T-helper 2 cell (primary cell): ENCODE data around the gene ALG5.

Source experiments
- DNase-seq, 5 experiments: peaks; one replicate each; pipeline versions ENCODE4 v3.0.0 to v3.0.0-alpha.2; 2012 to 2022

ALG5 gene

DNA sequence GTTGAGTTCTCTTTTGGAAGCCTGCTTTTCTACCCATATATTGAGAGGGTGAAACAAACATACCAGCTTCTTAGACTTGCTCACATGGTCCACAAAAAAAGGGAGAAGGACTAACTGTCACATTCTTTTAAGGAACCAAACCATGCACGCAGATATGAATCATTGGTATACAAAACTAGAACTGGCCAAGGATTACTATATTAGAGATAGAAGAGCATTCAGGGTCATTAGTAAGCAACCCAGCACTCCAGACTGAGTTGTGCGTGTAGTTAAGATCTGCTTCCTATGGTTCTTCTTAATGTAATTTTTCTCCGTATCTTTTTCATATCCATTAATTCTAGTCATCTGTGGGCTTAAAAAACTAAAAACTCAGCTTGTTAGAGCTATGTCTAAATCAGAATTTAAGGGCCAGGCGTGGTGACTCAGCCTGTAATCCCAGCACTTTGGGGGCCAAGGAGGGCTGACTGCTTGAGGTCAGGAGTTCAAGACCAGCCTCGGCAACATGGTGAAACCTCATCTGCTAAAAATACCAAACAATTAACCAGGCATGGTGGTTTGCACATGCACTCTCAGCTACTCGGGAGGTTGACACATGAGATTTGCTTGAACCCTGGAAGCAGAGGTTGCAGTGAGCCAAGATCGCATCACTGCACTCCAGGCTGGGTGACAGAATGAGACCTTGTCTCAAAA, 19.6 kb downstream of the ALG5 start:
- DNase-seq = no peak

DNA sequence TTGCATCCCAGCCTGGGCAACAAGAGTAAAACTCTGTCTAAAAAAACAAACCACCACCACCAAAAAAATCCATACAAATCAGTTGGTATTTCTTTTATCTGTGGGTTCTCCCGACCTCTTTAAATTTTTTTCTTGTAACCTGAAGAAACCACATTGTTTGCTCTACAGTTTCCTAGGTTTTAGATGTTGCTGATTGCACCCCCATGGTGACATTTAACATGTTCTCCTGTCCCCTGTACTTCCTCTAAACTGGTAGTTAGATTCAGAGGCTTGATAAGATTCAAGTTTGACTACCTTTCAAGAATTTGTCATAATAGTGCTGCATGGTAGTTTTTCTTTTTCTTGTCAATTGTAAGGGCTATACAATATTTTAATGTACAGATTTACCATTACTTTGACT, 24.0 kb downstream of the ALG5 start:
- peak in 1 of 5 experiments; percentile 62 for DNase-seq

DNA sequence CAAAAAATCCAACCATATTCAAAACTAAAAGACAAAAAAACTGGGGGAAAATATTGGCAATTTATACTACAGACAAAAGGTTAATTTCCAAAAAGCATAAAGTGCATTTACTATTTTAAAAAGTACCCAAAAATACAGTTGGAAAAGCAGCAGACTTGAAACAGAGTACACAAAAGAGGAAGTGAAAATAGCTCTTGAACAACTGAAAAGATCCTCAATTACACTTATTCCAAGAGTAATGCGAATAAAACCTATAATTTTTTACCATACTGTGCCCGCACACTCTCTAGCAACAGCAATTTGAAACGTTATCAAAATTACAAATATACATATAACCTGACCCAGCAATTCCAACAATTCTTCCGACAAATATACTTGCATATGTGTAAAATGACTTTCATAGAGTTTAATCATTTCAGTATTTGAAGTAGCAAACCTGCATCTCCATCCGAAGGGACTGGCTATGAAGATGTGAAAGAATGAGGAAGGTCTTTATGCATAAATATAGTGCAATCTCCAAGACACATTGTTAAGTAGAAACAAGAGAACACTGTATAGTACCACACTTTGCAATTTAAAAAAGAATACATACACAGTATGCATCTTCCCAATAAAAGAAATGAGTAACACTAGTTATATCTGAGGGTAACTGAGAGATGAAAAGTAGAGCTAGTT, 25.4 kb downstream of the ALG5 start:
- DNase-seq = no peak

DNA sequence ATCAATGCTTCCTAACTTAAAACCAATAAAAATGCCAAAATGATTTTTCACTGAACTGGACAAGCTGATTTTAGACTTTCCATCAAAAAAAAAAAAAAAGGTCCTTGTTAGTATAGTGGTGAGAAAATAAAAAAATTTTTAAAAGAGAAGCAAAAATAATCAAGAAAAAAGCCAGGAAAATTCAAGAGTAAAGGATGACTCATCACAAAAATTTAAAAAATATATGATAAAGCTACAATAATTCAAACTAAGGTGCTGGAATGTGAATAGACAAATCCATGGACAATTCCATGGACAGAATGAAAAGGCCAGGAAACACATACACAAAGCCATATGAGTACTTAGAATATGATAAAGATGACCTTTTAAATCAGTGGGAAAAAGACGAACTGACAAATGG, 26.1 kb downstream of the ALG5 start:
- no peak for DNase-seq

DNA sequence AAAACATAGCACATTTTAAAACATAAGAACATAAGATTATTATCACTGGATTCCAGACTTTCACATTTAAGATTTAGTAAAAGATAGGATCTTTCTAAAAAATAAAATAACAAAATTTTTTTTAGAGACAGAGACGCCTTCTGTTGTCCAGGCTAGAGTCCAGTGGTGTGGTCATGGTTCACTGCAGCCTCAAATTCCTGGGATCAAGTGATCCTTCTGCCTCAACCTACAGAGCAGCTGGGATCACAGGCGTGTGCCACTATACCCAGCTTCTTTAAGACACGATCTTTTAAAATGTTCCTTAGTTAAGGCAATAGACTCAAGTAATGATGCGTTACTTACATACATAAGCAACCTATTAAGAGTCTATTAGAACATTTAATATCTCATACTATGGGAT, 32.7 kb downstream of the ALG5 start:
- no peak for DNase-seq

DNA sequence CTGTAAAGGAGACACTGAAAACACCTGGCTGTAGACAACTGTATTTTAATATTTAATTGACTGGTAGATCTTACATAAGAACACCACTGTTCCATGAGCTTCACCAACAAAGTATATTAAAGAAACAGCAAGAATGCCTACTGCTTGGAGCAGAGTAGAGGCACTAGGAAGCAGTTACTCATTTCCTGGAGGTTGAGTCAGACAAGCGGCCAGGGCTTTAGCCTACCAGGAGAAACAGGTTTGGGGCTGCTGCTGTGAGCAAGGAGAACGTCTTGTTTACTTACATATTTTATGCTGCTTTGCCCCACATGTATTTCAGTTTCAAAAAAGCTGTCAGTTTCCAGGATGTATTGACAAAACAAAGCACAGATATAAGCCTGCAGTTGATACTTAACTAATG, 33.4 kb downstream of the ALG5 start:
- no peak for DNase-seq

DNA sequence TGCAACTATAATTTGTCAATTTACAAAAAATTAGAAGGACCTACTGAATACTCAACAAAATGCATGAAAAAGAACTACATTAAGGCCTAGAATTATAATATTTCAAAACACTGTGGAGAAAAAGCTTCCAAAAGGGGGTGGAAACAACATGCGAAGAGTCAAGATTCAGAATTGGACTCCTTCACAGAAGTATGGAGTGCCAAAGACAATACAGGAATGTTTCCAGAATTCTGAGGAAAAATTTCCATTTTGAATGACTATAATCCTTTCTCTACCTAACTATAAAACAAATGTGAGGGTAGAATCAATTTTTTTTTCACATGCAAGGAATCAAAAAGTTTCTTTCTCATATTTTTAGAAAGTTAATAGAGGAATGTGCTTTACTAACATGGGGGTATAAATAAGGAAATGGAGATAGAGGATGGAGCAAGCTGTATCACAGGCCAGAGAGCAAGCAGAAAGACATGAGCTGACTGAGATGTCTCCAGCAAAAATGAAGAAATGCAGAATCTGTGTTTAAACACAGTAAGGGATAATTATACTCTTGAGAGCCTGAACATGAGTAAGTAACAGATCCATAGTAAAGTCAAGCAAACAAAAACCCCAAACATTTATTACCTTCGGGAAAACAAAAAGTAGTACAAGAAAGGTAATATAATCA, 39.6 kb downstream of the ALG5 start:
- no peak for DNase-seq

DNA sequence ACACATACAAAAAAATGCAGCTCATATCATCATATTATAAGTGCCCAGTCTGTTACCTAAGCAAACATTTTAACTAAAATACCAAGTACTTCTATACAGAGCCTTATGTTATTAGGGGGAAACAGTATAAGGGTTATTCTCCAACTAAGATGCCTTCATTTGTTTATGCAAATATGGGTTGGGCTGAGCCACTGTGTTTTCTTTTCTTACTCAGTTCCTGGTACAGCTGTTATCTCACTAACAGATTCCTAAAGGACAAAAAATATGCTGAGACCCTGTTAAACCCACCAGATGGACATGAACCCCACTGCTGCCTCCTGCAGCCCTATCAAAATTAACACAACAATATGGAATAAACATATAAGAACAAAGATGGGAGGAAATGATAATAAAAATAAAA, 44.6 kb downstream of the ALG5 start:
- DNase-seq = no peak

DNA sequence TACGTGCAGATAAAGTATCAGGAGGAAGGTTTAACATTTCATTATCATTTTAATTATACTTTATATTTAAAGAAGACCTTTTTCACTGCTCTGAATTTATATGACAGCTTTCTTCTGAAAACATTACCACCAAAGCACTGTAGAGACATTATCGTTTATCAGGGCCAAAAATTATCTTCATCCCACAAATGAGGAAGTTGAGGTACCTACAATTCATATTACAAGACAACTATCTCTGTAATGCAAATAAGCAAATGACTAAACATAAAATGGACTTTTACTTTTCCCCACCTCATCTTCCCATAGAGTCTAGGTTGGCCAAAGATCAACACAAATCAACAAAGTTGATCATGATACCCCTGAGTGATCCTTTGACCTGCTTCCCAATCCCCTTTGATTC, 48.2 kb downstream of the ALG5 start:
- DNase-seq = no peak

DNA sequence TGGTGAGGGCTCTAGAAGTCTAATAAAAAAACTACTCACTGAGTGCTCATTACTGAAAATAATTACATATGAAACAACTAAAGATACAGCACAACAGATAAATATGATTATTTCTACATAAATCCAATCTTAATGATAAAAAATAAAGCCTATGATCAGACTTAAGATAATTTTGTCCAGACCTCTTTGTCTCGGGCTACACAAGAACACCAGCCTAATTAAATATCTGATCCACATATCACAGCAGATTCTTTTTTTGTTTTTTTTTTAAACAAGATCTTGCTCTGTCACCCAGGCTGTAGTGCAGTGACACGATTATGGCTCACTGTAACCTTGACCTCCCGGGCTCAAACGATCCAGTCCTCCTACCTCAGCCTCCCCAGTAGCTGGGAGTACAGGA, 48.8 kb downstream of the ALG5 start:
- no peak for DNase-seq

DNA sequence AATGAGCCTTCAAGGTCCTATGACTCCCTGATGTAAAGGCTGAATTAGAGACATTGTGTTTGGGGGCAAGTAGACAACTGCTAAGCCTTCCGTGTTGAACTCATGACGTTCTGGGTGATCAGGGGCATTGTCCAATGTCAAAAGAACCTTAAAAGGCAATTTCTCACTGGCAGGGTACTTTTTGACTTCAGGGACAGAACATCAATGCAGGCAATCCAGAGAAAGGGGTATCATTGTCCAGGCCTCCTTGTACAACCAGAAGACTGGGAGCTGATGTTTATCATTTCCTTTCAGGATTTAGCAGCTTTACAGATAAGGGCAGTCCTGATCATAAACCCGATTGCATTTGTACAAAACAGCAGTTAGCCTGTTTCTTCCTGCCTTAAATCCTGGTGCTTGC, 54.1 kb downstream of the ALG5 start:
- DNase-seq = no peak

DNA sequence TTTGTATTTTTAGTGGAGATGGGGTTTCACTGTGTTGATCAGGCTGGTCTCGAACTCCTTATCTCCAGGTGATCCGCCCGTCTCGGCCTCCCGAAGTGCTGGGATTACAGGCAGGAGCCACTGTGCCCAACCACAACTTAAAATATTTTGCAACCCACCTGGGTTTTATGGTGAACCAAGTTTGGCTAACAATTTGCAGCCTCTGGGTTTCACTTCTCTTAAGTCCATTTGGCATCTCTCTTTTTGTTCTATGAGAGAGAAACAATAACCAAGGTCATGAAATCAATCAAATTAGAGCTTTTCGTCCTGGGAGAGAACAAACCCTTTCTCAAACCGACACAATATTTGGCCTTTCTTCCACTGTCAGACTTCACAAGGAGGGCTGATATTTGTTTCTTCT, 73.5 kb downstream of the ALG5 start:
- DNase-seq = no peak

DNA sequence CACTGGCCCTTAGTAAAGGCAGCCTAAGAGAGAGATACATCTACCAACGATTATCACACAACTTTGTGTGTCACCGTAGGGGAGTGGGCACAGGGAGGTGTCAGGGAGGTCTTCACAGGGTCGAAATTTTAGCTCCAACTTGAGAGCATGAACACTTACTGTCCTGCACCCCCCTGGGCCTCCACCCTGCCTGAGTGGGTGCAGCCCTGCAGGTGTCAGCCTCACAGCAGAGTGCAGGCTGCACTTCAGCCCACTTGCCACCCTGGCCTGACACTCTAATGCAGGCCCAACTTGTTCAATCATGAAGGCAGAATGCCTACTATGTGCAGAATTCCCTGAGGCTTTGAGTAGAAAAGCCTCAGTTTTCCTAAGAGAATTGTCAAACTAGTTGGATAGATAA, 75.1 kb downstream of the ALG5 start:
- no peak for DNase-seq

DNA sequence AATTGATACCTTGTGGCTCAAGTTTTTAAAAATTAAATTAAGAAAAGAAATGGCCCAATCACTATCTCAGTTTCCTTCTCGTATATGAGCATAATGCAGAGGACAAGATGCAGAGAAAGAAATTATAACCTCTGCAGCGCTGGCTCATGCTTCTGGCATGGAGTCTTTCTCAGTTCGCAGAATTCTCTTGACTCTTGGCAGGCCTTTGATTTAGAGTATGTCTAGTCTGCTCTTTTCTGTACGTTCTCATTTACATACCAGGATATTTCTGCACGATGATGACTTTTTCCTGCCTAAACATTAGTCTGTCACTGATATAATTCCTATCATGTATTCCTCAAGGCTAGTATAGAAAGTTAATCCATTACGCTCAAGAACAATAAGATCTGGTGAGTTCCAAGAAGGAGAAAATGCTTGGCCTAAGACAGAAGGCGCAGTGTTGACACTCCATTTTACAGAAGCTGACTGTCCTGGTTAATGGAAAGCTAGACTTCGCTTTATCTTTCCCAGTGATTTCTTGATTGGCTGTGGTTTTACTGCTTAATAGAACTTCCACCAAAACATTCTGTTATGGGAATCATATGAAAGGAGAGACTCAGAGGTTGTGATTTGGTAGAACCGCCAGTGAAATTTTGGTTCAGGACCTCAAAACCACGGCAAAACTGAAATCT, 77.4 kb downstream of the ALG5 start:
- DNase-seq = no peak

DNA sequence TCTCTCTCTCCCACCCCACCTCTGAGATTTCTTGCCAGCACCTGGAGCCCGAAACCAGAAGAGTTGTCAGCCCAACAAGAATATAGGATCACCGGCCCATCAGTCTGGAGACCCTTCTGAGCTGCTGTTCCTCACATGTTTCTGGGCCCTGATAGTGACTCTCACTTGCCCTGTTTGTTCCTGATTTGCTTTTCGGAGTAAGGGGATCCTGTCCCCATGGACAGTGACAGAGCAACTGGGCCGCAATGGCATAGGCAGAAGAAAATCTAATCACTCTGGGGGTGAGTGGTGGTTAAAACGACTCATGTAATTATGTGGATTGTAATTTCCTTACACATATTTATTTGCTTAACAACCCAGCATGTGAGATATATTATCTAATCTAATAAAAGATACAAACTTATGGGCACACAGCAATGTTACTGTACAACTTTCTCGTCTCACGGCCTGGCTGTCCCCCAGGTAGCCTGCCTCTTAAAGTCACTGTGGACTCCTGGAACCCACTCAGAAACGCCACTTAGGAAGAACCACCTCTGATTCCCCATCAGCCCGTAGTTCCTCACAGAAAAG, 78.4 kb downstream of the ALG5 start:
- DNase-seq = no peak

DNA sequence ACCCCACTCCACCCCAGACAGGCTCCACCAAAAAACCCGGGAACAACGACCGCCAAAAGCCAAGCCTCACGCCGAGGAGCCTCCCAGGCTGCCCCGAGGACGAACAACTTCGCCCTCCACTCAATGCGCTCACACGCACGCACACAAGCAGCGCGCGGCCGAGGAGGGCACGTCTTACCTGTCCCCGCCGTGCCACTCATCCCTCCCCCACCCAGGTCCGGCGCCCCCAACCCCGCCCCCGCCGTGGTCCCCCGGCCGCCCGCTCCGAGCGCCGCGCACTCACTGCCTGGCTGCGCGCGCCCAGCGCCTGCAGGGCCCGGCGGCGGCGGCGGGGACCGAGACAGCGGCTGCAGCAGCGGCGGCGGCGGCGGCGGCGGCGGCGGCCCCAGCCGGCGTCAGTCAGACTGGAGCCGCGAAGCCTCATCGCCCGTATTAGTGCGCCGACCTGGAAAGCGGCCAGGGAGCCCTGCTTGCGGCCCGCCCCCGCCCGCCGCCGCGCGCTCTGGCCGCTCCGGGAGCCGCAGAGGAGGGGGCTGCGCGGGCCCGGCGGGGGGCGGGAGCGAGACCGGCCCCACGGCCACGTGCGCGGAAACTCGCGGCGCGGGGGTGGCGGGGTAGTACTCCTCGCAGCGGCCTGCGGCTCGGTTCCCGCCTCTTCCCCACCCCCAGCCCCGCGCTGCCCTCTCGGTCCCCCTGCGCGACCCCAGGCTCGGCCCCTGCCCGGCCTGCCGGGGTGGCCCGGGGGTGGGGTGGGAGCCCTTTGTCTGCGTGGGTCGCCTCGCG, 79.1 kb downstream of the ALG5 start, which contains the start of gene SMAD9:
Gene SMAD9, minus strand, starts transcription at position 406 of the 783 bp plus-strand sequence. CDS start 40,549 bp downstream, outside the sequence.
- DNase-seq = peak in 1 of 5 experiments; percentile 41

DNA sequence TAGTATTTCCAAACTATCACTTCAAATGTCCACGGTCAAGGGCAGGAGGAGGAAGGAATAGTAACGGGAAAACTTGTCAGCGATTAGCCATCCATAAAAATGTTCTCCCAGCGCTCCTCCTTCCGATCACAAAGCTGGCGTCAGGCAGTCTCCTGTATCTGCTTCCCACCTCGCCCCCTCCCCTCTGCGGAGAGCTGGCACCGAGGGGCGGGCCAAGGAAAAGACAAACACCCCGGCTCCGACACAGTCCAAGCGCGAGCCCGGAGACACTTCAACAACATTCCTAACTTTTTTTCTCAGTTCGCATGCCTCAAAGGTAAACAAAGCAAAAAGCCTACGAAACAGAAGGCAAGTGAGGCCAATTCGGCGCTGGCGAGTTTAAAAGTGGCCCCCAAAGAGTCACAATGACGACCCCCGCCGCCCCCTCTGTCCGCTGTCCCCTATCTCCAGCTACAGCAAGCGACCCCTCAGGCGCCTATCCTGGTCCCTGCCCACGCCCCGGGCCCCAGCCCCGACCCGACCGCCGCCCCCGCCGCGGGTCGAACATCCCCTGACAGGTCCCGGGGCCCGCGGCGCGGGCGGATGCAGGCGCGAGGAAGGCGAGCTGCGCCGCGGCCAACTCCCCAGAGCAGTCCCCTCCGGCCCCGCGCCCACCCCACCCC, 79.8 kb downstream of the ALG5 start:
- no peak for DNase-seq

DNA sequence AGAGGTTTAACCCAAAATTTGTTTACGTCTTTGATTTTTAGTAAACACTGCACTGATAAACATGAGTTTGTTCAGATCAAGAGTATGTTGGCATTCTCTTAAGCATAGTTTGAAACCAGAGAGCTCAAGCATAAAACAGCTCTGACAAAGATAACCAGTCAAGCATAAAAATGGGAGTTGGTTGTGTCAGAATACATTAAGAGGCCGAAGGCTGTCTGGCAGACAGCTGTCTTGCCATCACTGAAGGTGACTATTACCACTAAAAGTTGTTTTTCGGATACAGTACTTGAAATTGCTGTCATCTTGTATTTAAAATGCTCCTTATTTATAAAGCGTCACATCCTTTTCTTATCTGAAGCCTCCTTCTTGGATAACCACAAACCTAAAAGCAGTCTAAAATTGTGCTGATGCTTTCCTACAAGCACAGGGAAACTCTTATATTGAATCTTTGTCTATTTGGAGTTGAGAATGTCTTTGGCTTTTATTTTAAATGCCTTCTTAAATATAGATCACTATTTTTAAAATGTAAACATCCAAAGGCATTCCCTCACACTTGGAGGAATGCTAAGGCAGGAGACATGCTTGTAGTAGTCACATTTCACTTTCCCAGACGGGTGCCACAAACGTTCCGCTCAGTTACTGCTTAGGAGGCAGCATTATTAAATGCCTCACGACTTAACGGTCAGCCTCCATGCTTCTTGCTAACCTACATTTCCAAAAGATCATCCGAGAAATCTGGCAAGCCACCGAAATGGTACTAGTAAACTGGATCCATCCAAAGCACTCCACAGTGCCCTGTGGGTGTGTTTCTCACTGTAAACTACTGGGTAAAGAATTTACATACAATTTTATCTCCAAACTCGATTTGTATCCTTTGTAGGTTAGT, 80.7 kb downstream of the ALG5 start:
- no peak for DNase-seq

DNA sequence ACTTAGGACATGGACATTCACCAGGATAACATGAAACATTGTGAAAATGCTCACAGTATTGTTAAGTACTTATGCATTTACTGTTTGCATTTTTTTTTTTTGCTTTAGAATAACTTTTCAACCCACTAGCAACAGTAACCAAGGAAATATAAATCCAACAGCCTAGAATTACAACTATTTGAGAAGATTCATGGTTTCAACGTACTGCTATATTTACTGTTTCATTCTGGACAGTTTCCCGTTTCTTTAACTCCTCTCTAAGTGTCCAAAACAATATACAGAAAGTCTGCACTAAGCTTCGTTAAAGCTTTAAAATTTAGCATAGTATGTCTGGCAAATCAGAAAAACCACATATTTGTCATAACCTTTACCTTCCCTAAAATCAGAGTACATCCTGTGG, 81.8 kb downstream of the ALG5 start:
- DNase-seq = no peak

DNA sequence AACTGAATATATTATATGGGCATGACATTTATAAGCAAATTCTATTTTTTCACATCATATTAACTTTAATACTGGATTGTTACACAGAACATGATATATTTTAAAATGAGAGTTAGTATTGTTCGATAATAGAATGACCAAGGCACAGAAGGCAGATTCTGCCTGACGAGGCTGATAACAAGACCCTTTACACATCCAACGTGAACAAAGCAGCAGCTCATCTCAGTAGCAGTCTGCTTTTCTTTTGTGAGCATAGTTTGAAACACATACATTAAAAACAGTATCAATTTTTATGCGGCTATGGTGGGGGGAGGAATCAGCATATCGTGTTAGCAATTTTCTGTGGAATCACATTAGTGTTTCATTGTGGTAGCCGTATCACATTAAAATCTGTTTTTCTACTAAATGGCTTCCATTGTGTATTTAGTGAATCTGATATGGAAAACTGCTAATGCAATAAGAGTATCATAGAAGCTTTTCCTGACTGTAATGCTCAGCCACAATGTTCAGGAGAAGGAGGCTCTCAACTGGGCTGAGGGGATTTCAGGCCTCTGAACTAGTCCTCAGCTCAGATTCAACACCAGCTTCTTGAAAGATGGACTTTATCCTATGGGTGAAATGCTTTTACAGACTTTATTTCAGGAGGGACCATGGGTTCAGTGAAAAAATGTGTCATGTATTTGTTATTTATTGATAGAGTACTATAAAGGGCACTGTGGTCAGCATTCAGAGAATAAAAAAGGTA, 83.1 kb downstream of the ALG5 start:
- DNase-seq = no peak
